OCI-LY7 (cell line): Measurements from ENCODE around the gene SPINK1.

Experiments used
- EZH2phosphoT487 ChIP-seq: fragments of 200-600 bp; sonication (generic); IDR thresholded peaks from 2 replicates; pipeline ENCODE4 v1.6.1; 2018; ENCODE audit warnings: low read depth, borderline replicate concordance, mild to moderate bottlenecking, mixed run types, antibody characterized with exemption, low read length, moderate library complexity, mixed read lengths
- TF ChIP-seq, protein P1 (sequence below): fragments of 200-600 bp; sonication (generic); conservative IDR thresholded peaks from 2 replicates; pipeline ENCODE4 v1.5.1; 2014; ENCODE audit warnings: mild to moderate bottlenecking, antibody characterized with exemption, low read length, moderate library complexity, mixed read lengths

- TF ChIP-seq, protein P1, sequence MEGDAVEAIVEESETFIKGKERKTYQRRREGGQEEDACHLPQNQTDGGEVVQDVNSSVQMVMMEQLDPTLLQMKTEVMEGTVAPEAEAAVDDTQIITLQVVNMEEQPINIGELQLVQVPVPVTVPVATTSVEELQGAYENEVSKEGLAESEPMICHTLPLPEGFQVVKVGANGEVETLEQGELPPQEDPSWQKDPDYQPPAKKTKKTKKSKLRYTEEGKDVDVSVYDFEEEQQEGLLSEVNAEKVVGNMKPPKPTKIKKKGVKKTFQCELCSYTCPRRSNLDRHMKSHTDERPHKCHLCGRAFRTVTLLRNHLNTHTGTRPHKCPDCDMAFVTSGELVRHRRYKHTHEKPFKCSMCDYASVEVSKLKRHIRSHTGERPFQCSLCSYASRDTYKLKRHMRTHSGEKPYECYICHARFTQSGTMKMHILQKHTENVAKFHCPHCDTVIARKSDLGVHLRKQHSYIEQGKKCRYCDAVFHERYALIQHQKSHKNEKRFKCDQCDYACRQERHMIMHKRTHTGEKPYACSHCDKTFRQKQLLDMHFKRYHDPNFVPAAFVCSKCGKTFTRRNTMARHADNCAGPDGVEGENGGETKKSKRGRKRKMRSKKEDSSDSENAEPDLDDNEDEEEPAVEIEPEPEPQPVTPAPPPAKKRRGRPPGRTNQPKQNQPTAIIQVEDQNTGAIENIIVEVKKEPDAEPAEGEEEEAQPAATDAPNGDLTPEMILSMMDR = no peak
- TF ChIP-seq EZH2phosphoT487 = no peak
These were observed 43.5 kb upstream of the SPINK1 start for GRCh38 chr5:147874910-147875367.
